Body of pancreas (tissue), 4 donors: ENCODE results near the gene KCNF1. TPM values are rescaled to one million over a fixed set of nuclear protein-coding genes. Genes with fewer than 3 reads are reported as not detected.

Experiments used
- ATAC-seq: fragments of 150-250 bp; one replicate; pipeline ENCODE4 v1.9.1; 2016
- DNase-seq, 4 donors: peaks; one replicate each; pipeline ENCODE4 v3.0.0-alpha.2; 2019
- H3K27ac ChIP-seq, 4 donors: fragments of 200-600 bp; sonication (generic); 1 replicate in 3 of 4; 2 replicates in 1 of 4; pipeline versions ENCODE4 v1.5.1 to v1.6.1; 2016 to 2019; ENCODE audit warnings: mild to moderate bottlenecking in 1 of 4, mixed read lengths in 1 of 4, moderate library complexity in 1 of 4
- H3K27me3 ChIP-seq, 2 donors: fragments of 200-600 bp; sonication (generic); one replicate each; pipeline ENCODE4 v1.6.0; 2016; ENCODE audit warnings: mild to moderate bottlenecking in 1 of 2
- H3K36me3 ChIP-seq, 2 donors: fragments of 200-600 bp; sonication (generic); replicated peaks in 1 of 2; 2 replicates each; pipeline ENCODE4 v1.5.1; 2016; ENCODE audit warnings: low read depth in 2 of 2; ENCODE audit not compliant: insufficient read depth in 1 of 2
- H3K4me1 ChIP-seq: fragments of 200-600 bp; sonication (generic); one replicate; pipeline ENCODE4 v1.6.0; 2016
- H3K4me3 ChIP-seq, 2 donors: fragments of 200-600 bp; sonication (generic); 1 replicate in 1 of 2; 2 replicates in 1 of 2; pipeline ENCODE4 v1.5.1; 2016 to 2019
- H3K9me3 ChIP-seq, 3 donors: fragments of 200-600 bp; sonication (generic); 1 replicate in 2 of 3; 2 replicates in 1 of 3; pipeline ENCODE4 v1.5.1; 2016
- POLR2A ChIP-seq, 3 donors: fragments of 450-650 bp; IDR thresholded peaks; one replicate each; pipeline ENCODE4 v1.6.1; 2016; ENCODE audit warnings: antibody characterized with exemption in 3 of 3, mild to moderate bottlenecking in 2 of 3
- WGBS, 2 donors: methylation state at CpG; one replicate each; pipeline ENCODE4 v1.1.5; 2017; 5-methylcytosine and 5-hydroxymethylcytosine counted together
- intact Hi-C: fragments of 100-400 bp; cut with DNase I; formaldehyde crosslinking; loops from one replicate; pipeline ENCODE4 v1.15.1; 2023
- total RNA-seq, 2 donors: library from RNA; depleted of rRNA; stranded (reverse); fragments of >200 nt; gene quantifications; one replicate each; pipeline ENCODE4 v1.1.0, GENCODE V29; 2016
- TF ChIP-seq, protein P1 (sequence below), 7 experiments: fragments of 450-650 bp in 4 of 7; fragments of 200-600 bp in 3 of 7; sonication (generic) in 3 of 7; IDR thresholded peaks; one replicate each; pipeline ENCODE4 v1.5.1; 2016 to 2019; ENCODE audit warnings: antibody characterized with exemption in 7 of 7

KCNF1 gene
- total RNA-seq, 2 donors from 2014 or later = 5.3 TPM; not detected in 1

DNA sequence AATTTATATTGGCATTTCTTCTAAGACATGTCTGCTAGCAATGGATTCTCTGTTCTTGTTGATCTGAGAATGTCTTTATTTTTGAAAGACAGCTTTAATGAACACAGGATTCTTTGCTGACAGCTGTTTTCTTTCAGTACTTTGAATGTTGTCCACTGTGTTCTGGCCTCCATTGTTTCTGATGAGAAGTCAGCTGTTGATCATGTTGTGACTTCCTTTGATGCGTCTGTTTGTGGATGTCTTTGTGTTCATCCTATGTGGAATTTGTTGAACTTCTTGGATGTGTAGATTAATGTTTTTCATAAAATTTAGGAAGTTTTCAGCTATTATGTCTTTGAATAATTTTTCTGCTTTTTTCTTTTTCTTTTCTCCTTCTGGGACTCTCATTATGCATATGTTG is 39.8 kb upstream of the KCNF1 start:
- WGBS, 2 donors = 83 to 94% methylated on average over 1 of the region's 1 CpG
- intact Hi-C loops = no loop called here
- no peaks in the 10 kb centered on the region for H3K36me3 ChIP-seq
- DNase-seq = no peak
- H3K9me3 ChIP-seq = no peaks in the 10 kb centered on the region
- no peaks in the 10 kb centered on the region for H3K27me3 ChIP-seq
- no peak overlapping the region for H3K27ac ChIP-seq
- no peak overlapping the region for H3K4me3 ChIP-seq
- H3K4me1 ChIP-seq = no peaks in the 10 kb centered on the region
- TF ChIP-seq POLR2A (IDR thresholded peaks at IDR 0.05) = no peak
- TF ChIP-seq, protein P1, sequence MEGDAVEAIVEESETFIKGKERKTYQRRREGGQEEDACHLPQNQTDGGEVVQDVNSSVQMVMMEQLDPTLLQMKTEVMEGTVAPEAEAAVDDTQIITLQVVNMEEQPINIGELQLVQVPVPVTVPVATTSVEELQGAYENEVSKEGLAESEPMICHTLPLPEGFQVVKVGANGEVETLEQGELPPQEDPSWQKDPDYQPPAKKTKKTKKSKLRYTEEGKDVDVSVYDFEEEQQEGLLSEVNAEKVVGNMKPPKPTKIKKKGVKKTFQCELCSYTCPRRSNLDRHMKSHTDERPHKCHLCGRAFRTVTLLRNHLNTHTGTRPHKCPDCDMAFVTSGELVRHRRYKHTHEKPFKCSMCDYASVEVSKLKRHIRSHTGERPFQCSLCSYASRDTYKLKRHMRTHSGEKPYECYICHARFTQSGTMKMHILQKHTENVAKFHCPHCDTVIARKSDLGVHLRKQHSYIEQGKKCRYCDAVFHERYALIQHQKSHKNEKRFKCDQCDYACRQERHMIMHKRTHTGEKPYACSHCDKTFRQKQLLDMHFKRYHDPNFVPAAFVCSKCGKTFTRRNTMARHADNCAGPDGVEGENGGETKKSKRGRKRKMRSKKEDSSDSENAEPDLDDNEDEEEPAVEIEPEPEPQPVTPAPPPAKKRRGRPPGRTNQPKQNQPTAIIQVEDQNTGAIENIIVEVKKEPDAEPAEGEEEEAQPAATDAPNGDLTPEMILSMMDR (IDR thresholded peaks at IDR 0.05) = no peak
- ATAC-seq = no peak

DNA sequence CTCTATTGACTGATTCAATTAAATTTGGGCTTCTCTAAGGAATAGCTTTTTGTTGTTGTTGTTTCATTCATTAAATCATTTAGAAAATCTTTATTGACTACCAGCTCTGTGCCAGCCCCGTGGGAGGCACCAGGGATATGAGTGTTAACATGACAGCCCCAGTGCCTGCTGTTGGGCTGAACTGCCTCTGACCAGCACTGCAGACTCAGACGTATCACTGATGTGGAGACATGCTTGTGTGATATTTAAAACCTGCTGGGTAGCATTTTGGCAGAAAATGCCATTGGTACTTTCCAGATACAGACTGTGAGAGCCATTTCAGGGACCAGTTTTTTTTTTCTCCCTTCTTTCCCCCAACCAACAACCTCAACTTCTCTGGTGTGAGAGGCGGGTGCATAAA is 38.6 kb upstream of the KCNF1 start:
- Histone ChIP-seq H3K27me3 (no peaks in the 10 kb centered on the region), H3K9me3 (no peaks in the 10 kb centered on the region), H3K27ac (no peak overlapping the region), H3K4me1 (no peaks in the 10 kb centered on the region), H3K4me3 (no peak overlapping the region), H3K36me3 (no peaks in the 10 kb centered on the region)
- WGBS, 2 donors = 63 to 76% methylated on average over 3 of the region's 3 CpGs
- TF ChIP-seq, protein P1 (IDR thresholded peaks at IDR 0.05) = no peak
- DNase-seq = no peak
- no peak for ATAC-seq
- intact Hi-C loops = no loop called here

DNA sequence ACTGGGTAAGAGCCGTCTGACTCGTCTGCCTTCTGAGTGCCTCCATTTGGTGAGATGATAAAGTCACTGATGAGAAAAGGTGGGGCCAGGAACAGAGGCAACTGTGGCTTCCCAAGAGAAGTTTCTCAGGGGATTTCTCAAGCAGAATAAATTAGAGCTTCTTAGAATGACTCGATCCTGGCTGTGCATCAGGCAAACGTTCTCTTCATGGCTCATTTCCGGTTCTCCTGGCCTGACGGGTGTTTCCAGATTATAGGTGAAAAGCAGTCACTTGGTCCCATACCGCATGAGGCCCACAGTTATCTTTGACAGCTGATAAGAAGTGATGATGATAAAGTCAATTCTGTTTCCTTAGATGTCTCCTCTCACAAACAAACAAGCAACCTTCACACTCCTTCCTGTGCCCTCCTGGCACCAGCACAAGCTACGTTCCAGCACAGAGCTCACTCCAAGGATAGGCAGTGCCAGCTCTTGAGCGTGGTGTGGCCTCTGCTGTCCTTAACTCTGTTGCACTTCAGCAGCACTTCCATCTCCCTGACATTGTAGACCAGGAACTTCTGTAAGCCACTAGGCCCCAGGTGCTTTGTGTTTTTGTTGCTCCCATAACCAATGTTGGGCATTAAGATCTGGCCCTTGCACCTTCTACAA is 37.8 kb upstream of the KCNF1 start:
- ATAC-seq (no peak), DNase-seq (no peak)
- no peaks in the 10 kb centered on the region for H3K9me3 ChIP-seq
- no peak overlapping the region for H3K27ac ChIP-seq
- no peaks in the 10 kb centered on the region for H3K4me1 ChIP-seq
- H3K36me3 ChIP-seq = no peaks in the 10 kb centered on the region
- no peak overlapping the region for H3K4me3 ChIP-seq
- no peaks in the 10 kb centered on the region for H3K27me3 ChIP-seq
- WGBS, 2 donors = 53% methylated on average over 9 of the region's 9 CpGs
- no peak for TF ChIP-seq POLR2A (IDR thresholded peaks at IDR 0.05)
- TF ChIP-seq, protein P1 (IDR thresholded peaks at IDR 0.05) = no peak
- intact Hi-C loops = no loop called here

DNA sequence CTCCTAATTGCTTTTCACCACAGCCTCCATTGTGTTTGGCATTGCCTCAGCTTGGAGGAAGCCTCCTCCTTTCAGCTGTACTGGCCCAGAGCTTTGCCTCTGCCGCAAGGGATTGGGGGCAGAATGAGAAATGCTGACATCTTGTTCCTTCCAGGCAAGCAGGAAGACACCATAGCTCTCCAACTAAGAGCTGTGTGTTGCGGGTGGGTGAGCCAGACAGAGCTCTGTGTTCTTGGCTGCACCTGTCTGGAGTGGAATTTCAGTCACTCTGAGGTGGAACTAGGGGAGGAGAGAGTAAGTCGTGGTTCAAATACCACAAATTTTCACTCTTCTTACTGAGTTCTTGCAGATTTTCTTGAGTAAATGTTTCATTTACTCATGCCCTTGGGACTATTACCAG is 36.6 kb upstream of the KCNF1 start:
- Histone ChIP-seq H3K36me3 (no peaks in the 10 kb centered on the region), H3K27me3 (no peaks in the 10 kb centered on the region), H3K4me3 (no peak overlapping the region), H3K4me1 (no peaks in the 10 kb centered on the region), H3K9me3 (no peaks in the 10 kb centered on the region), H3K27ac (no peak overlapping the region)
- intact Hi-C loops = no loop called here
- 75 to 85% methylated on average over 2 to 3 of the region's 3 CpGs for WGBS, 2 donors
- TF ChIP-seq POLR2A (IDR thresholded peaks at IDR 0.05) = no peak
- TF ChIP-seq, protein P1 (IDR thresholded peaks at IDR 0.05) = no peak
- no peak for ATAC-seq
- no peak for DNase-seq

DNA sequence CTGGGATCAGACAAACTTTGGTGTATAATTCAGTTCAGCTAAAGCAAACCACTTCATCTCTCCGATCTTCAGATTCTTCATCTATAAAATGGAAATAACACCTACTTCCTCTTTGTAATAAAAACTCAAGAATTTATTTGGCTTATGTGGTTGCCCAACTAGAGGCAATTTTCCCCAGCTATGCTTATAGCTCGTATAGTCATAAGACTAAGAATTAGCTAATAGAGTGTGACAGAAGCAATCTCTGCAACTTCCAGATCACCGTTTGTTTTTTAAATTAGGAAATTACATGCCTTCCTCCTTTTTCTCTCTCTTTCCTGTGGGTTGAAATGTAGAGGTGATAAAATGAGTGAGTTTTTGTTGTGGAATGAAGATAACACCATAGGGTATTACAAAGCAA is 35.3 kb upstream of the KCNF1 start:
- DNase-seq (no peak), ATAC-seq (no peak)
- Histone ChIP-seq H3K27ac (no peak overlapping the region), H3K36me3 (no peaks in the 10 kb centered on the region), H3K4me1 (no peaks in the 10 kb centered on the region), H3K4me3 (no peak overlapping the region), H3K27me3 (no peaks in the 10 kb centered on the region), H3K9me3 (no peaks in the 10 kb centered on the region)
- WGBS, 2 donors = 53 to 70% methylated on average over 3 of the region's 3 CpGs
- no peak for TF ChIP-seq POLR2A (IDR thresholded peaks at IDR 0.05)
- TF ChIP-seq, protein P1 (IDR thresholded peaks at IDR 0.05) = no peak
- intact Hi-C loops = no loop called here
